Tibial nerve (tissue), 4 donors: ENCODE measurements around the gene RPAP3. TPM values are rescaled to one million over a fixed set of nuclear protein-coding genes. Genes with fewer than 3 reads are reported as not detected.
A peak's percentile ranks its signal among the peaks of the same experiment; 100 is the strongest.

Experiments
- DNase-seq, 2 donors: peaks; one replicate each; pipeline ENCODE4 v3.0.0-alpha.2; 2019; ENCODE audit warnings: low spot score in 2 of 2
- H3K27ac ChIP-seq, 4 donors: fragments of 200-600 bp; sonication (generic) in 3 of 4; one replicate each; pipeline ENCODE4 v1.5.1; 2017 to 2019; ENCODE audit warnings: mild to moderate bottlenecking in 1 of 4
- H3K27me3 ChIP-seq, 2 donors: fragments of 200-600 bp; sonication (generic) in 1 of 2; one replicate each; pipeline versions ENCODE4 v1.5.1 to v1.6.0; 2017 to 2019
- H3K36me3 ChIP-seq, 3 donors: fragments of 200-600 bp; sonication (generic); one replicate each; pipeline ENCODE4 v1.5.1; 2018 to 2019
- H3K4me1 ChIP-seq, 4 donors: fragments of 200-600 bp; sonication (generic) in 3 of 4; one replicate each; pipeline ENCODE4 v1.5.1; 2017 to 2019
- H3K4me3 ChIP-seq, 4 donors: fragments of 200-600 bp; sonication (generic) in 3 of 4; one replicate each; pipeline ENCODE4 v1.5.1; 2017 to 2019; ENCODE audit warnings: mild to moderate bottlenecking in 1 of 4, moderate library complexity in 1 of 4
- H3K9me3 ChIP-seq, 4 donors: fragments of 200-600 bp; sonication (generic) in 3 of 4; one replicate each; pipeline ENCODE4 v1.5.1; 2017 to 2019
- EP300 ChIP-seq, 2 donors: sonication (generic); formaldehyde crosslinking; IDR thresholded peaks; one replicate each; pipeline ENCODE4 v1.6.1; 2017; ENCODE audit warnings: antibody characterized with exemption in 2 of 2, mild to moderate bottlenecking in 1 of 2
- POLR2A ChIP-seq, 2 donors: fragments of 450-650 bp; IDR thresholded peaks; one replicate each; pipeline ENCODE4 v1.6.1; 2017; ENCODE audit warnings: antibody characterized with exemption in 2 of 2, mild to moderate bottlenecking in 2 of 2, moderate library complexity in 2 of 2
- WGBS, 2 donors: methylation state at CpG; one replicate each; pipeline ENCODE4 v1.1.5; 2018; 5-methylcytosine and 5-hydroxymethylcytosine counted together
- total RNA-seq, 4 donors: library from RNA; depleted of rRNA; stranded (reverse); fragments of >200 nt; gene quantifications; one replicate each; pipeline ENCODE4 v1.1.0, GENCODE V29; 2016
- TF ChIP-seq, protein P1 (sequence below), 5 experiments: fragments of 200-600 bp in 3 of 5; fragments of 450-650 bp in 2 of 5; sonication (generic) in 3 of 5; IDR thresholded peaks; one replicate each; pipeline ENCODE4 v1.5.1; 2016 to 2019; ENCODE audit warnings: antibody characterized with exemption in 5 of 5, mild to moderate bottlenecking in 3 of 5, moderate library complexity in 2 of 5

The RPAP3 gene
- total RNA-seq, 4 donors from 2014 or later = 8.8 to 19.2 (median 15.5) TPM

GRCh38 chr12:47746073-47746472 lies 40.2 kb upstream of the RPAP3 start:
- WGBS, 2 donors = 74 to 79% methylated on average over 5 of the region's 5 CpGs
- peaks cover 0 to 5% (median 0%) of the 10 kb centered on the region in 3 donors for H3K36me3 ChIP-seq

GRCh38 chr12:47745485-47746041 lies 39.7 kb upstream of the RPAP3 start:
- TF ChIP-seq POLR2A (IDR thresholded peaks at IDR 0.05) (no peak), EP300 (IDR thresholded peaks at IDR 0.05) (peak in 1 of 2 donors; percentile 14)
- H3K36me3 ChIP-seq = peaks cover 0 to 5% (median 0%) of the 10 kb centered on the region in 3 donors
- H3K27me3 ChIP-seq = no peaks in the 10 kb centered on the region
- no peak for DNase-seq
- no peak overlapping the region for H3K4me3 ChIP-seq
- peak overlapping the region in 1 of 4 donors; percentile 12 for H3K27ac ChIP-seq
- peaks cover 0 to 15% (median 14%) of the 10 kb centered on the region in 4 donors for H3K4me1 ChIP-seq
- no peaks in the 10 kb centered on the region for H3K9me3 ChIP-seq
- 61 to 62% methylated on average over 16 of the region's 16 CpGs for WGBS, 2 donors

More at GRCh38 chr12:47746073-47746472, 40.2 kb upstream of the RPAP3 start:
- Histone ChIP-seq H3K27ac (peak overlapping the region in 1 of 4 donors; percentile 12), H3K9me3 (no peaks in the 10 kb centered on the region), H3K27me3 (no peaks in the 10 kb centered on the region), H3K4me3 (no peak overlapping the region), H3K4me1 (peaks cover 0 to 10% (median 9%) of the 10 kb centered on the region in 4 donors)
- no peak for DNase-seq
- TF ChIP-seq POLR2A (IDR thresholded peaks at IDR 0.05) (no peak), EP300 (IDR thresholded peaks at IDR 0.05) (no peak)
- TF ChIP-seq, protein P1, sequence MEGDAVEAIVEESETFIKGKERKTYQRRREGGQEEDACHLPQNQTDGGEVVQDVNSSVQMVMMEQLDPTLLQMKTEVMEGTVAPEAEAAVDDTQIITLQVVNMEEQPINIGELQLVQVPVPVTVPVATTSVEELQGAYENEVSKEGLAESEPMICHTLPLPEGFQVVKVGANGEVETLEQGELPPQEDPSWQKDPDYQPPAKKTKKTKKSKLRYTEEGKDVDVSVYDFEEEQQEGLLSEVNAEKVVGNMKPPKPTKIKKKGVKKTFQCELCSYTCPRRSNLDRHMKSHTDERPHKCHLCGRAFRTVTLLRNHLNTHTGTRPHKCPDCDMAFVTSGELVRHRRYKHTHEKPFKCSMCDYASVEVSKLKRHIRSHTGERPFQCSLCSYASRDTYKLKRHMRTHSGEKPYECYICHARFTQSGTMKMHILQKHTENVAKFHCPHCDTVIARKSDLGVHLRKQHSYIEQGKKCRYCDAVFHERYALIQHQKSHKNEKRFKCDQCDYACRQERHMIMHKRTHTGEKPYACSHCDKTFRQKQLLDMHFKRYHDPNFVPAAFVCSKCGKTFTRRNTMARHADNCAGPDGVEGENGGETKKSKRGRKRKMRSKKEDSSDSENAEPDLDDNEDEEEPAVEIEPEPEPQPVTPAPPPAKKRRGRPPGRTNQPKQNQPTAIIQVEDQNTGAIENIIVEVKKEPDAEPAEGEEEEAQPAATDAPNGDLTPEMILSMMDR (IDR thresholded peaks at IDR 0.05) = no peak

DNA sequence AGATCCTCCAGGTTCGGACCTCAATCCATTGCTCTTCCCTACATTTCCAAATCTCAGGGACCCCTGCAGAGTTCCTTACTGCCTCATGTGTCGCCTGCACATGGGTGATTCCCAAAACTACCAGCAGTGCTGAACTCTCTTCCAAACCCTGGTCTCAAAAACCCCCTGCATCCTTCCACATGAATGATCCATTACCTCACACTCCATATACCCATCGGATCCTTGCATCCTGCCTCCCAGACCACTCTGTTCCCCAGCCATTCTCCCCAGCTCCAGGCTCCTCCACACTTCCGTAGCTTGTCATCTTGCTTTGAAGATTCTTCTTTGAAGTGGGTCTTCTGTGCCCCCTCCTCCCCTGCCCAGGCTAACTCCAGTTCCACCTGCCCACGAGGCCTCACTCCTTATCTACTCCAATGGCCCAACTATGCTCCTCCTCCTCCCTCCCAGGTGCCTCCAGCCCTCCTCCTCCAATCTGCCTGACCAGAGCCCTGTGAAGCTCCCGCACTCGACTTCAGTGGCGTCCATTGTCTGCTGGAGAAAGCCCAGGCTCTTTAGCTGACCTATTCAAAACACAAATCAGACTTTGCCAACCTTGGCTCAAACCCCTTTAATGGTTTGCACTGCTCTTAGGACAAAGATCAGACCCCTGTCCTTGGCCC lies 39.1 kb upstream of the RPAP3 start:
- Histone ChIP-seq H3K27ac (peak overlapping the region in 1 of 4 donors; percentile 12), H3K4me3 (no peak overlapping the region), H3K9me3 (no peaks in the 10 kb centered on the region), H3K36me3 (peaks cover 0 to 5% (median 0%) of the 10 kb centered on the region in 3 donors), H3K4me1 (peaks cover 0 to 22% (median 17%) of the 10 kb centered on the region in 4 donors), H3K27me3 (no peaks in the 10 kb centered on the region)
- TF ChIP-seq POLR2A (IDR thresholded peaks at IDR 0.05) (no peak), EP300 (IDR thresholded peaks at IDR 0.05) (no peak)
- TF ChIP-seq, protein P1 (IDR thresholded peaks at IDR 0.05) = no peak
- WGBS, 2 donors = 69 to 72% methylated on average over 8 of the region's 8 CpGs
- DNase-seq = no peak

GRCh38 chr12:47744005-47744651 lies 38.3 kb upstream of the RPAP3 start:
- Histone ChIP-seq H3K4me3 (no peak overlapping the region), H3K27ac (no peak overlapping the region), H3K27me3 (no peaks in the 10 kb centered on the region), H3K36me3 (peaks cover 0 to 5% (median 0%) of the 10 kb centered on the region in 3 donors), H3K4me1 (peaks cover 0 to 28% (median 19%) of the 10 kb centered on the region in 4 donors), H3K9me3 (no peaks in the 10 kb centered on the region)
- no peak for DNase-seq
- TF ChIP-seq, protein P1 (IDR thresholded peaks at IDR 0.05) = peak in 3 of 5 experiments; percentile 4 to 38 (median 35)
- no peak for TF ChIP-seq POLR2A (IDR thresholded peaks at IDR 0.05)
- WGBS, 2 donors = 54 to 65% methylated on average over 10 of the region's 10 CpGs

DNA sequence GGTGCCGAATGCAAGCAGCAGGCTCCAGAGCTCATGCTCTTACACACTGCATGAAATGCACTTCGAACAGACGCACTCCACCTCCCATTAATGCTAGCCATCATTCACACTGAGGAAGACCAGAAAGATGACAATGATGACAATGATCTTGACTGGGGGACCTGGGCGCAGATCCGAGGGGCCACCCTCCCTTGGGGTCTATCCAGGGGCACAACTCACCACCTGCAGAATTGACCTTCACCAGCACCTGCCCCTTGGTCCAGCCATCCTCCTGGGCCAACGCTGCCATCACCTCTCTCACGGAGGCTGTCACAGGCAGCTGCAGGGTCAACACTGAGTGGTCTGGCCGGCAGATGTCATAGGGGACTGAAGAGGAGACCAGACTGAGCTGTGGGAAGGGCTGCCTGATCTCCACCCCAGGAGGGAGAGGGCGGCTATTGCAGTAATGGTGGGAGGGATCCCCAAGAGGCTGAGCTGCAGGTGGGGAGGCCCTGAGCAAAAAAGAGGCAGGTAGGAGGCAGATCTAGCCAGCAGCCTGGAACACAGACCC lies 37.6 kb upstream of the RPAP3 start:
- 70 to 76% methylated on average over 8 to 9 of the region's 9 CpGs for WGBS, 2 donors
- H3K9me3 ChIP-seq = no peaks in the 10 kb centered on the region
- H3K27ac ChIP-seq = no peak overlapping the region
- no peaks in the 10 kb centered on the region for H3K27me3 ChIP-seq
- H3K4me3 ChIP-seq = no peak overlapping the region
- TF ChIP-seq EP300 (IDR thresholded peaks at IDR 0.05) (no peak), POLR2A (IDR thresholded peaks at IDR 0.05) (no peak)
- TF ChIP-seq, protein P1 (IDR thresholded peaks at IDR 0.05) = no peak
- peaks cover 0 to 36% (median 19%) of the 10 kb centered on the region in 4 donors for H3K4me1 ChIP-seq
- H3K36me3 ChIP-seq = no peaks in the 10 kb centered on the region
- DNase-seq = no peak
